Ureter (tissue), 1 donor: ENCODE measurements around the gene ALG9. TPM values are rescaled to one million over a fixed set of nuclear protein-coding genes. Genes with fewer than 3 reads are reported as not detected.
"Not testable (repeated sequence)": the region's sequence is repeated elsewhere in the genome, so short reads cannot be mapped to it uniquely, and the experiment has no call there.

Source experiments
- DNase-seq: peaks from one replicate; pipeline ENCODE4 v3.0.0-alpha.2; 2020; ENCODE audit warnings: low spot score
- total RNA-seq: library from RNA; stranded (reverse); gene quantifications from one replicate; pipeline ENCODE4 v1.2.4, GENCODE V29; 2023
- donor health status: DM: yes; HTN: yes; CAD: no.

Gene ALG9
- total RNA-seq, 1 donor from 2014 or later: 33.5 TPM

DNA sequence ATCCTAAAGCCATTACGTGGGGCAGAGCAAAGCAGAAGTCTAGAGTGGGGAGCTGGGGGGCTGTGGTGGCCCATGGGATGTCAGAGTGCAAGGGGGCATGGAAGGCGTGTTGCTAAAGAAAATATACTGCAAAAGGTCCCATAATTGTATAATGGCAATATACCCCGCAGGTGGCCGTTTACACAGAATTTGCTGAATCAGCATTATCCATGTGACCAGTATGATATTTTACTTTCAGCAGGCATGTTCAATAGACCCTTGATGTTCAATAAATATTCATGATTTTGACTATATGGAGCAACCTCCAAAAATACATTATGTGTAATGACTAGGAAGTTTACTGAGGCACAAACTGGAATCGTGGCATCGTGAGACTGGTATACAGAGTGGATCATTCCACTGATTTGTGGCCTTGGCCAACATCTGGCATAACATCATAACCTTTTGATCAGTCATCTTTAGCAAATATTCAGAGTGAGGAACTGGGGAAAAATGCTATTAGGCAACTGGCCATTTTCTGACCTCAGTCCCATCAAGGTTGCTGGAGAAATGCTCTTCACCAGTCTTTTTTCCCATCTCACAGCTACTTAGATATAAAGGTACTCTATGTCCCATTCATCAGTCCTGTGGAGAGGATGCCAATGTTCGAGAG, 75.9 kb downstream of the ALG9 start:
- DNase-seq: no peak

DNA sequence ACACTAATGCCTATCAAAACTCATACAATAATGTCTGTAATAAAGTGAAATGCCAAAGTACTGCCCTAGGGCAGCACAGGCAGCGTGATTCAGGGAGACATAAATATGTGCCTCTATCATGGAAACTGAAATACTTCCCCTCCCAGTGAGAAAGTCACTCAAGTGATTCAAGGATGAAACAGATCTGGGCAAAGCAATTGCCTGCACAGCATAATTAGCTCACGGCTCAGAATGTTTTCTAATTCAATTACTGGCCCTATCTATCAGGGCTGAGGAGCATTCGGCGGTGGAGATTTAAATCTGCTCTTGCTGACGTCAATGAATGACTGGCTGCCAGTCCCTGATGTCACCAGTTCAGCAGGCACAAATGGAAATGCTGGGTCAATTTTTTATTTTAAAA, 77.5 kb downstream of the ALG9 start:
- DNase-seq: no peak

DNA sequence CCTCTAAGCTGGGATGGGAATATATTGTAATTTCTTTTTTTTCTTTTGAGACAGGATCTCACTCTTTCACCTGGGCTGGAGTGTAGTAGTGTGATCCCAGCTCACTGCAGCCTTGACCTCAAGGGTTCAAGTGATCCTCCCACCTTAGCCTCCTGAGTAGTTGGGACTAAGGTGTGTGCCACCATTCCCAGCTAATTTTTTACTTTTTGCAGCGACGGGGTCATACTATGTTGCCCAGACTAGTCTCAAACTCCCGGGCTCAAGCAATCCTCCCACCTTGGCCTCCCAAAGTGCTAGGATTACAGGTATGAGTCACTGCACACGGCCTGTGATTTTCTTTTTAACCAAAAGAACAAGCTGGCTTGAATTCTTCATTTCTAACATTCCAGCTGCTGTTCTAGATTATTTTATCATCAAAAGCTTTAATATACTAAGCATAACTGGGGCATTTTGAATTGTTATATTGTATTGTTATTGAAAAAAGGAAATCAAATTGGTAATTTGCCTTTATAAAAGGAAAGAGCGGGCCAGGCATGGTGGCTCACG, 78.4 kb downstream of the ALG9 start:
- DNase-seq: no peak

DNA sequence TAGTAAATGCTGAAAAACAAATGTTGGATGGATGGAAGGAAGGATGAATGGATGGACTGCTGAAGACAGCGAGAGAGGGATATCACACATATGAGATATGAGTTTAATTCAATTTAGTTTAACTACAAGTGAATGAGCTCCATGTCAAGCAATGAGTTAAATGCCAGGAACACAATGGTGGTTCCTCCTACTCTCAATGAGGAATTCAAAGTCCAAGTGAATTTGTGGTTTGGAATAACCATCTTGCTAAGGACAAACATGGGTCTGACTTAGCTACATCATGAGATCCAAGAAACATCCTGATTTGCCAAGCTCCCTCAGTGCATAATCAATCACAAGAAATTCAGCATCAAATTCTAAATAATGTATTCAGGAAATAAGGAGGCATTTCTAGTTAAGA, 79.1 kb downstream of the ALG9 start:
- DNase-seq: no peak

DNA sequence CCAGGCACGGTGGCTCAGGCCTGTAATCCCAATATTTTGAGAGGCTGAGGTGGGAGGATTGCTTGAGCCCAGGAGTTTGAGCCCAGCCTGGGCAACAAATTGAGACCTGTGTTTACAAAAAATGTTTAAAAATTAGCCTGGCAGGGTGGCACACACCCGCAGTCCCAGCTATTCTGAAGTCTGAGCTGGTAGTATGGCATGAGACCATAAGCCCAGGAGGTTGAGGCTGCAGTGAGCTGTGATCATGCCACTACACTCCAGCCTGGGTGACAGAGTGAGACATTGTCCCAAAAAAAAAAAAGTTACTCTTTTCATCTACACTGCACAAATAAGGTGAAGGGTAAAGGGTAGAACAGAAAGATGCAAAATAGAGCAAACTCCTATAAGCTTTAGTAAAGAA, 82.9 kb downstream of the ALG9 start:
- no peak for DNase-seq

DNA sequence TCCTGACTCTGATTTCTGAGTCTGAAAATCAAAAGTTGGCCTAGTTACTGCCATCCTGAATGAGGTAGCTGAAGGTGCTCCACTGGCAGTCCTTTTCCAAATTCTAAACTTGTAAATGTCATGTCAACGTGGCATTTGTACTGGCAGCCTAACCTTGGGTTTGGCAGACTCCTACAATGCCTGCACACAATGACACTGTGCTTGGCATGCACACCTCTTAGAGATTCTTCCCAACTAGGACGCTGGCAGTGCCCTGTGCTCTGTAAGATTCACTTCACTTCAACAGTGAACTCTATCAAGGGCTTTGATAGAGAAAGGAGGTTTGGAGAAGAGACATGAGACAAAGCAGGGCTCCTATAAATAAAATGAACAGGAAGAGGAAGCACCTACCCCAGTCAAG, 83.3 kb downstream of the ALG9 start:
- no peak for DNase-seq

DNA sequence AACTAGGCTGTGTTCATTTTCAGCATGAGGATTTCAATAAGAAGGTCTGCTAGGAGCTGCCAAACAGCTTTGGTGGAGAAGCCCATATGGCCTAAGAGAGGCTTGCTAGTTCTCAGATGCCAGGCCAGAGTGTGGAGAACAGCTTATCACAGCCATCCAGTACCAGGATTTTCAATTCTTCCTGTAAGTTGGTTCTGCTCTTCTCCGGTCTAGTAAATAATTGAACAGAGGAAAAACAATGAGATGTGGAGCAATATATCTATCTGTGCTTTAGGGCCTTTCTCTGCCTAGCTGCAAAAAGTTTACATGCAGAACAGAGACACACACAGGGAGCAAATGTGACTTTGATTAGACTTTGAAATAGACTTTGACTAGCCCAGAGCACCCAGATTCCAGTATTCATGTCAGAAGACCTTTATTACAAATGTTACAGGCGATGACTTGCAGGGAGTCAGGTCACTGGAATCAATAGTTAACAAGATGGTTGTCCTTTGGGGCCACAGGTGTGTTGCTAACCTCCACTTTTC, 85.4 kb downstream of the ALG9 start:
- no peak for DNase-seq

DNA sequence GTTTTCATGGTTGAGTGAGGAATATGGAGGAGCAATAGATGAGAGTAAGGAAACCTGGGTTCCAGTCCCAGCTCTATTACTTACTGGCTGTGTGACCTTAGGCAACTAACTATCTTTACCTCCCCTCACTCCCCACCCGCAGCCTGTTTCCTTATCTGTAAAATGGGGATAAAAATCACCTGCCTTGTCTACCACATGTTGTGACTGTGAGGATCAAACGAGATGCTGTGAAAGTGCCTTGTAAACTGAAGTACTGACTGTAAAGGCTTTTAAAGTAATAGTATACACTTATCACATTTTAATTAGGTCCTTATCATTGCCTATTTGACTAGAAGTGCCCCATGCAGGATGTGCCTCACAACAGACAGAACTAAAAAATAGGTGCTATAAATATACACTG, 86.3 kb downstream of the ALG9 start:
- no peak for DNase-seq

DNA sequence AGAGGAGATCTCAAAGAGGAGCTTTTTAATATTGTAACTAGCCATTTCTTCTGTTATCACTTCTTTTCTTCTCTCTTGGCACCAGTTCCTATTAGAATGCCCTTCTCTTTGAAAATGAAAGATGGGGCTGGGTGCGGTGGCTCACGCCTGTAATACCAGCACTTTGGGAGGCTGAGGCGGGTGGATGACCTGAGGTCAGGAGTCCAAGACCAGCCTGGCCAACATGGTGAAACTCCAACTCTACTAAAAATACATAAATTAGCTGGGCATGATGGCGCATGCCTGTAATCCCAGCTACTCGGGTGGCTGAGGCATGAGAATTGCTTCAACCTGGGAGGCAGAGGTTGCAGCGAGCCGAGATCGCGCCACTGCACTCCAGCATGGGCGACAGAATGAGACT, 87.1 kb downstream of the ALG9 start:
- not testable (repeated sequence) for DNase-seq

DNA sequence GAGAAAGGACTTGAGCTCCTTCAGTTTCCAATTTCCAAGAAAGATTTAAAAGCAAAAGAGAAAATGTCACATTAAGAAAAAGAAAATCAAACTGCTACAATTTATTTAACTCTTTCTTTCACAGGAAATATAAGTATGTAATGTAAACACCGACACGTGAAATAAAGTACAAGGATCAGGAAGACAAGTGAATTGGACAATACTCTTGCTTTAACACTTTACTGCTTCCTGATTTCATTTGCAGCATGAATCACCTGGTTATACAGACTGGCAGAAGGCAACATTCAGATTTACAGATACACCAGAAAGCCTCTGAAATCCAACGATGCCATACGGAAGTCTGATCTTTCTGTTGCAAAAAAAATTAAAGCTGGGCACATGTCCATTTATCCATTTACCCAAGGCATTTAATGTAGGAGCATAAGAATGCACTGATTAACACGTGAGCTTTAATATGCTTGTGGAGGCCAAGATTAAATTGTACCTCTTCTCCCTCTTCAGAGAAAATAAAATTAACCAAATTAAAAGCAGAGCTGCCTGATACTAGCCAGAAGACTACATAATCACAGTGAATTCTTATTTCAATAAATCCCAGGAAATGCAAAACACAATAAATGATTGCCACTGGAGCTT, 89.2 kb downstream of the ALG9 start:
- DNase-seq: no peak

DNA sequence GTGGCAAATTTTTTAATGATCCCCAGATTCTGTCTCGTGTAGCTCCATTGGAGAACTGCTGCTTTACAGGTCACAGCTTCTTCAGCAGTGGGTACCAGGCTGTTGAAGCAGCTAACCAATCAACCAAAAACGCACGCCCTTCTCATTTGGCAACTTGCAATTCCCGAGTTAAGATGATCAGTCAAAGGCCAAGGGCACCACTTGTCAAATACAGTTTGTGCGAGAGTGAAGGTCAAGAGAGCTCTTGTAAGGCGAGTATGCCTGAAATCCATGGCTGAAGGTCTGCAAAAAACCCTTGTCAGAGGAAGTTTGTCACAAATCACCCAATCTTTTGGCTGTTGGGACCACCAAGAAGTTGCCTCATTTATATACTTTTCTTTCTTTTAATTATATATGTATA, 92.3 kb downstream of the ALG9 start:
- DNase-seq: no peak

DNA sequence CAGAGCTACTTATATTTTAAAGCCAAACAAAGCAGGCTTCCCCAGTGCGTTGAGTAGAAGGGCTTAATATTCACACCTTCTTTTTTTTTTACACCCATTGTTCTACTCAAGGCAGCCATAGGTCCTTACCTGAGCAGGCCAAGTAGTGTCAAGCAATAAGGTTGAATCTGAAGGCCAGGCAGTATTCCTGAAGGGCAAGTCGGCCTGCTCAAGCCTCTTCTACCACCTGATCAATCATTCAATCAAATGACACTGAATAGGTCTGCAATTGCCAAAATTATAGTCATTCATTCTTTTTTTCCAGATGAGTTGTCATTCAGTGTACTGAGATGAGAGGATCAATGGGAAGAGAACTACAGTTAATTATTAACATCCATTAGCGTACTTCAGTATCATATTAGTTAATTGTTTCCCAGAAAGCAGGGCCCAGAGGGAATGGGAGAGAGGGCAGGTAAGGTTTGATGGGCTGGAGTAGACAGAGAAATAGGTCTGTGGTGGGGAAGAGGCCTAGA, 93.3 kb downstream of the ALG9 start:
- no peak for DNase-seq

DNA sequence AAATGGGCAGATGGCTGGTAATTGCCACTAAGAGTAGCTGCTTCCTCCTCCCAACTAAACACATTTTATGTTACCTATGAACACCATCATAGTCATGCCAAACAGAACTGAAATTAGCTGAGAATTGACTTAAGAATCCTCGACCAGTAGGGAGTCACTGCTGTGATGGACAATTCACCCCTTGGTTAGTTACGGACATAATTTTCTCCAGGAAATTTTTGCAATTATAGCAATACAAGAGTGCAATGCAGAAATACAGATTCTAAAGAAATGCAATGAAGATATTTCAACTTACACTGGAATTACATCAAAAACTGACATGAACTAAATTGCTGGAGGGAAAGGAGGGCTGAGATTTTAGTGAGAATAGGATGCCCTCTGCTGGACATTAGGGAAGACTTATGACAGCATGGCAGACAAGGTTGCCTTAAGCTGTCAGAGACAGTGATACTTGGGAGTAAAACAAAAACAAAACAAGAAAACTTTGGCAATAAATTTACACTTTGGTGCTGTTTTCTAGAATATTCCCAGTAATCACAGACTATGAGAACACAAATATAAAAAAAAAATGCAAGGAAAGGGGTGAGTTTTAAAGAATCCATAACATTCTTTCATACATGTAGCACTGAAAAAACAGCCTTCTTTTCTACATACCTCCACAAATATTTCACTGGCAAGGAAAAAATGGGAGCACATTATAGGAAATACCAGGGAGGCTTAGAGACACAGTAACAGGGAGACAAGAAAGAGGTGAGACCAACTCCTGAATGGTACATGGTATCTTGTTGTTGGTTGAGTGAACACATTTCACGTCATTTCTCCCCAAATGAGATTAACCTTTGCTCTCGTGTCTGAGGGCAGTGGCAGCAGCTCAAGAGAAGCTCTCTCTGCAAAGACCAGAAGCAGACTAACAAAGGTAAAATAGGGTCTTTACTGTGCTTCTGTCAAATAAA, 94.0 kb downstream of the ALG9 start:
- DNase-seq: peak; percentile 48

DNA sequence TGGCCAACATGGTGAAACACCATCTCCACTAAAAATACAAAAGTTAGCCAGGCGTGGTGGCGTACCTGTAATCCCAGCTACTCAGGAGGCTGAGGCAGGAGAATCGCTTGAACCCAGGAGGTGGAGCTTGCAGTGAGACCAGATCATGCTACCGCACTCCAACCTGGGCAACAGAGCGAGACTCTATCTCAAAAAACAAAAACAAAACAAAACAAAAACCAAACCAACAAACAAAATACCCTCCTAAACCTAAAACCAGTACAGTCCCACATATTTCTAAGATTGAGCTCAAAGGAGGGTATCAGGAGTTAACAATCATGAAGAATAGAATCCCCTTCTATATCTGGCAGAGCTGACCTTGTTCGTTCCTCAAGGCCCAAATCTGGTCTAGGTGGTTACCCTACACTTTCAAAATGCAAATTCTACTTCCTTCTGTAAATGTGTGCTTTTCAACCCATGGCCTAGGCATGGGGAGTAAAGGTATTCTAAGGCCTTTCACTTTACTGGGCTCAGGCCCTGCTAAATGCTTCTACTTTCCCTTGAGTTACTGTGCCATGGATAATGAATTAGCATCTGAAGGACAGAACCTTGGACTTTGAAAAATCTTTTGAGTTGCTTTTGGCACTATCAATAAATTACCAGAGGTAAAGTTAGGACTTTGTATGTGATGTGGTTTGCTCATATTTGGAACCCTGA, 94.8 kb downstream of the ALG9 start:
- no peak for DNase-seq

DNA sequence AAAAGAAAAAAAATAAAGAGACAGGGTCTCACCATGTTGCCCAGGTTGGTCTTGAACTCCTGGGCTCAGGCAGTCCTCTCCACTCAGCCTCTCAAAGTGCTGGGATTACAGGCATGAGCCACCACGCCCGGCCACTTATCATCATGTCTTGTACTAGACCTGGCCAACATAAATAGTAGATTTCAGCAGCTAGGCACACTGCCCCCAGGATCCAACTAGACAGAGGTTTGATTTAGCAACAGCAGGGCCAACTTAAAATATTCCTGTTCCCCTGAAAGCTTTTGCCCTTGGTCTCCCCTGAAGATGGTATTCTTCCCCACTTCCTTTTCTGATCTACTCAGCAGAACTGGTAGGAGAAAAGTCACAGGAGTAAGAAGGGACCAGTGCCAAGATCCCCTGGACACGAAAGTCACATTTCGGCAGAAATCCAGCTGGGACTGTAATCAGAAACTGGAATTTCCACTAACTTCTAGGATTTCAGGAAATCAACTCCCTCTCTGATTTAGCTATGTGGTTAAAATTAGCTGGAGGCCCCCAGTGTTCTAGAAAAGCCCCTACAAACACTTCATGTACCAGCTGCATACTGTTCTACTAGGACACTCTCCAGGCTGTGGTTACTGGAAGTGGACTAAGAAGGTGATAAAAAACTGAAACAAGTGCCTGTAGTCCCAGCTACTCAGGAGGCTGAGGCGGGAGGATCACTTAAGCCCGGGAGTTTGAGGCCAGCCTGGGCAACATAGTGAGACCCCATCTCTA, 96.2 kb downstream of the ALG9 start:
- no peak for DNase-seq

DNA sequence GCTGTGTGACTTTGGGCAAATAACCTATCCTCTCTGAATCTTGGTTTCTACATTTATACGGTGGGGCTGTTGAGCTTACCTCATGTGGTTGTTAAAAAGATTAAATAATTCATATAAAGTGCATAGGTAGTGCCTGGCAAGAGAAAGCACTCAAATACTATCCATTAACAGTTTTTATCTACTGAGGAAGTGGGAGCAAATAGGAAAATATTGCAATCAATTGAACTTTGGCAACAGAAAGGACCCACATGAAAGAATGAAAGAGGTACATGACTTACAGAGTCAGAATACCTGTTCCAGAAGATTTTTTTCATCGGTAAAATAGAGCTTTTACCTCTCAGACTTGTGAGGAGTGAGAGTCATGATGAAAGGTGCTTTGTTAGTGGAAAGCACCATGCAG, 98.8 kb downstream of the ALG9 start:
- DNase-seq: no peak

DNA sequence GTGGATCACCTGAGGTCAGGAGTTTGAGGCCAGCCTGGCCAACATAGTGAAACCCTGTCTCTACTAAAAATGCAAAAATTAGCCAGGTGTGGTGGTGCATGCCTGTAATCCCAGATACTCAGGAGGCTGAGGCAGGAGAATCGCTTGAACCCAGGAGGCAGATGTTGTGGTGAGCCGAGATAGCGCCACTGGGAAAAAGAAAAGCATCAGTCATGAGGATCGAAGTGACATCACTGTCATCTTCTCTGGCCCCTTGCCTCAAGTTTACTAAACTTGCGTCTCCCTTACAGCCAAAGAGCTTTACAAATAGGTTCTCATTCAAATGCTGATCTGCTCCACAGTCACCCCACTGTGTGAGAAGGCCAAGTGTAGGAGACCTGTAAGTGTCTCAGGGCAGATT, 100.2 kb downstream of the ALG9 start:
- DNase-seq: not testable (repeated sequence)

DNA sequence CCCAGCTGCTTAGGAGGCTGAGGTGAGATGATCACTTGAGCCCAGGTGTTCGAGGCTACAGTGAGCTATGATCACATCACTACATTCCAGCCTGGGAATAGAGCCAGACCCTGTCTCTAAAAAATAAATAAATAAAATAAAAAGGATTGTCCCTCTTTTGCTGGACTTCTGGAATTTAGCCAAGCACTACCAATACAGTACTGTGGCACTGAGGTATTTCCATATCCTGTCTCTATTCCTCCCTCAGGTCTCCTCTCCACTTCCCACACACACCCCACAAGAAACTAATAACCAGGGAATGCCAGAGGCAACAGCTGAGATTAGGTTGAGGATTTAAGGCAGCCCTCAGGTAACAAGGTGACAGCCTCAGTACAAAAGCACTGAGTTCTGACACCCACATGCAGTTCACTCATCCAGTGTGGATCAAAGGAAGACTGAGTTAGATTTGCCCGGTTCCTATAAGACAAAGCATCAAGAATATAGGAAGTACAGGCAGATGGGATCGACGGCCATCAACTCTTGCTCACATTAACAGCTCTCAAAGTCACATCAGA, 100.7 kb downstream of the ALG9 start:
- no peak for DNase-seq

DNA sequence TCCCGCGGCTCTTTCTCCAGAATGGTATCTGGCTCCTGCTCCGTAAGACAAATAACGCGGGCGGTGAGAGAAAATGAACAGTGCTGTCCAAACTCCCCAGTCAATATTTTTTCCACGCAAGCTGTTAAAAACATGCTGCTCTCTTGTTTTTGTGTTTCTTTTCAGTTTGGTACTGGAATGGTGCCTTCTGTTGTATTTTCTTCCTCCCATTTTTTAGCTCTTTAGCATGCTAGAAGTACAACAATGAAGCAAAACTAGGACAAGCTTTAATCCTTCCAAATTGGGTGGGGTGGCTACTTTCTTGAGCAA, 104.6 kb downstream of the ALG9 start:
- no peak for DNase-seq
